A673 (cell line): ENCODE data around the gene DLK1.

ENCODE experiments used
- CTCF ChIP-seq: fragments of 300-800, 200-600 bp; sonication (generic); conservative IDR thresholded peaks from 2 replicates; pipeline ENCODE4 v1.5.1; 2017; ENCODE audit warnings: low read depth, mild to moderate bottlenecking, antibody characterized with exemption, low read length, moderate library complexity, mixed read lengths
- EZH2 ChIP-seq: fragments of 200-600 bp; sonication (generic); IDR thresholded peaks from 2 replicates; pipeline ENCODE4 v1.6.1; 2017; ENCODE audit warnings: borderline replicate concordance, low read depth, mild to moderate bottlenecking, mixed read lengths, antibody characterized with exemption, low read length; ENCODE audit not compliant: poor library complexity, severe bottlenecking

GRCh38 chr14:100746326-100746725, 19.6 kb downstream of the DLK1 start:
- TF ChIP-seq CTCF (no peak), EZH2 (no peak)
